NCI-H446 (cell line): ENCODE results near the gene RPN2.

Experiments
- DNase-seq, 2 experiments: peaks; one replicate each; lab custom pipeline; 2025; lab: John Stamatoyannopoulos, UW

The RPN2 gene

GRCh38 chr20:37266940-37267666 is 88.0 kb downstream of the RPN2 start:
- no peak for DNase-seq

DNA sequence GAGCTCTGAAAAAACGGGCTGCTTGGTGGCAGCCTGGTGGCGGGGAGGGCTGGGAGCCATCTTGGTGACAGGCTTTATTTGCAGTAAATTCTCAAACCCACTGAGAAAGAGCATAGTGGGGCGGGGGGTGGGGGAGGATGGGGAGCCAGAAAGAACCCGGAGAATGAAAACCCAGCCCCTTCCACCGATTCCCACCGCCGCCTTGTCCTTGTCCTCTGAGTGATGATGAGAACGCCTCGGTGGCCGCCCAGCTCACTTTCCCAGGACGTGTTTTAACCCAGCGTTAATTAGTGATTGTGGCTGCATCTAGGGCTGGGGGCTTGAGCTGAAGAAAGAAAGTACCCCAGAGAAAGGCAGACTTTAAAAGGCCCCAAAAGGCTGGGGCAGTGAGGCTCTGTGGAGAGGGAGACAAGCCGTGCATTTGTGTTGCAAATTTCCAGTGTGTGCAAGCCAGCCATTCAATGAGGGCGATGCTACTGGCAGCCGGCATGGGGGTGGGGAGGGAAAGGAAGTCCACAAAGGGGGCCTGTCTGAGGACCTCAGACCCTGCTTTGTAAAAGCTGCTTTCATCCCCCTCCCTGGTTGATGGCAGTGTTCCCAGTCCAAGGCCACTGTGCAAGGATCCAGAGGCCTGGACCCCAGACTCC is 88.7 kb downstream of the RPN2 start:
- no peak for DNase-seq

- no peak for DNase-seq
Observed at GRCh38 chr20:37270576-37271420, 91.7 kb downstream of the RPN2 start.

- no peak for DNase-seq
Observed at GRCh38 chr20:37271421-37271768, 92.3 kb downstream of the RPN2 start.

GRCh38 chr20:37273988-37274387 is 94.9 kb downstream of the RPN2 start:
- no peak for DNase-seq

GRCh38 chr20:37274851-37275524 is 95.9 kb downstream of the RPN2 start:
- no peak for DNase-seq

DNA sequence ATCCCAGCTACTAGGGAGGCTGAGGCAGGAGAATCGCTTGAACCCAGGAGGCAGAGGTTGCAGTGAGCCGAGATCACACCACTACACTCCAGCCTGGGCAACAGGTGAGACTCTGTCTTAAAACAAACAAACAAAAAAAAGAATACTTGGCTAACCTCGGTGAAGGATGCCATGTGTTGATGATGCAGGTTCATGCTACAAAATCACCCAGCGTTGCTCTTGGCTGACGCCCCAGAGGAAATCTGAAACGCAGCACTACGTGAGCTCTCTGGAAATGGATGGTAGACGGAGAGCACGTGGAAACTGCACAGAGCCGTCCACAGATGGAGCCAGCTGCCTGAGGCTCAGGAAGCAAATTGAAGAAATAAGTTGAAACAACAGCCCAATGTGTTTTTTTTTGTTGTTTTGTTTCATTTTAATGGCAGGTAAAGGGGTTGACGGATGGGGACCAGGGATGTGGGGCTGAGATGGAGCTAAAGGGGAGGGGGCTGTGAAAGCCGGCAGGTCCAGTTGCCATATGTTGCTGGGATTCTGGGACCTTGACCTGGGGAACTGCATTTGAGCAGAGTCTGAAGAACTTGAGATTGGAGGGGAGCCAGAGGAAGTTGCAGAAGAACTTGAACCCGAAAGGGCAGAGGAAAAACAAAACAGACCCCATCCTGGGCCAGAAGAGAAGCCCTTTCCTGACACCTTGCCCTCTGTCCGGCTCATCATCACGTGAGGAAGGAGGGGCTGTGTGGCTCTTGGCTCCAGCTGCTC is 97.5 kb downstream of the RPN2 start:
- peak; percentile 42 to 73 for DNase-seq

DNA sequence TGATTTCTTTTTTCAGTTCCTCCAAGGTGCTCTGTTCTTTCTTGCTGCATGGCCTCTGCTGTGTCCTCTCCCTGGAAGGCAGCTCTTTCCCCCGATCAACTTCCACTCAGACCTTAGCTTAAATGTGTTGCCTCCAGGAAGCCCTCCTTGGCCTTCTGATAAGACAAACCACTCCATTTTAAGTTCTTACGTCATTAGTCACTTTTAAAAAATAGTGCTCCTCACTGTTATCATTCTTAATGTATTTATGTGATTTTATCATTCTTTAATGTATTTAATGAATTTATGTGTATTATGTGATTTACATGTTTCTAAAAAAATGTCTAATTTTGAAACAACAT is 98.1 kb downstream of the RPN2 start:
- no peak for DNase-seq

DNA sequence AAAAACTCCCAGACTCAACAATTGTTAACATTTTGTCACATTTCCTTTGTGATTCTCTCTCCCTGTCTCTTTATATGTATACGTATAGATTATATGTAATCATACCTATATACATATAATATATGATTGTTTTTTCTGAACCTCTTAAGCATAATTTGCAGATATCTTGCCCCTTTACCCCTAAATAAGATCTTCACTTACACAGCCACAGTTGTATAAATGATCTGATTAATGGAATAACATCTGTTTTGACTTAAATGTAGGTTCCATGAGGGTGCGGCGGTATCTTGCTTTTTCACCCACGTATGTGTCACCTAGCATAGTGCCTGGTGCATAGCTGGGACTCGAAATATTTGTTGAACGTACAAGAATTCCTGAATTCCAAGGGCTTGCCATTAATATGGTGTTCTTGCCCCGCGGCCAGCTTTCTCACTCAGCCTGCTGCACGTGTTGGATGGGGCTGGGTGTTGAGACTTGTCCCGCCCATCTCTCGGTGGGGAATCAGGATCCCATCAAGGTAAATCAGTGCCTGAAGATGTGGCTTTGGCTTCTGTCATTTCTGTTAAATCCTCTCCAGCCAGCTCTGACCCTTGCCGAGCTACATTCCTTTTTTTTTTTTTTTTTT is 99.9 kb downstream of the RPN2 start:
- DNase-seq: no peak

DNA sequence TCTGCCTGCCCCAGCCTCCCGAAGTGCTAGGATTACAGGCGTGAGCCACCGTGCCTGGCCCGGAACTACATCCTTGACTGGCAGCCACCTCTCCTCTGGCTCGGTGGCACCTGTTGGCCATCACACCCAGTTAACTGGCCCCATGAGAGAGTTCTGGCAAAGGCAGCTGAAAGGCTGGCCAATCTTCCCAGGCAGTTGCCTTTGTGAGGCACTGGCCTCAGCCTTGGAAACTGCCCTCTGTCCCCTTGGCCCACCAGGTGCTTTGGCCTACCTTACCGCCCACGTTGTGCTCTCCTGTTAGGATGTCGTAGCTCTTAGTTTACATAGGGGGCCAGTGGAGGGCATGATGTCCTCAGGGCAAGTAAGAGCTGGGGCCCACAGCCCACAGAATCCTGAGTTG is 100.7 kb downstream of the RPN2 start:
- DNase-seq: no peak

DNA sequence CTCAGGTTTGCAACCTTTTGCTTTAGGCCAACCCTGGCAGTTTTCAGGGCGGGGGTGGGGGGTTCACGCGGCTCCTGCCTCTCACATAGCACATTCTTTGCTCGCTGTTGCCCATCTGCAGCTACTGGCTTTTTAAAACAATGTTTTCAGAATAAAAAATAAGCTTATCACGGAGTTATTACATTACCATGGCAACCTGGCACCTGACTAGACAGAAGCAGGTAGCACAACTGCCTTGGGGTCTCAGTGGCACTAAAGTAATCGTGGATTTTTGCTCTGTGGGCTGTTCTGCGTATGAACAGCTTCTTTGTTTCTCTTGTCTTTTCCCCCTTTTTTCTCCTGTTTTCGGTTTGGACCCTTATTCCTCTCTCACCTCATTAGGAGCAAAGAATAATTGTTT is 101.3 kb downstream of the RPN2 start:
- DNase-seq: no peak

DNA sequence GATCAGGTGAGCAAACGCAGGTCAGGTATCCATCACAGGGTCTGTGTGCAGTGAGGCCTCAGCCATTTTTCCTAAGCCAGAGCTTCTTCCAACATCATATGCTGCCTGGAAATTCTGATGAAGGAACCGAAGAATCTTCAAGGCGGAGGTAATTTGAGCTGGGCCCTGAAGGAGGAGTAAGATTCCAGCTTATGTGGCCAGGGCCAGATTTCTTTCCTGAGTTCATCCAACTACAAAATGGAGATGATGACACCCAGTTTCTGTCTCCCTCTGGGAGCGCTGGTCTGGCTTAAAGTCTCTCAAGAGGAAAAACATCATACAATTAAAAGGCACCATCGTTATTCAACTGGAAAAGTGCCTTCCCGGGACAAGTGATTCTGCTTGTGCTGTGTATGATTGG is 103.4 kb downstream of the RPN2 start:
- DNase-seq: peak in 1 of 2 experiments; percentile 20

DNA sequence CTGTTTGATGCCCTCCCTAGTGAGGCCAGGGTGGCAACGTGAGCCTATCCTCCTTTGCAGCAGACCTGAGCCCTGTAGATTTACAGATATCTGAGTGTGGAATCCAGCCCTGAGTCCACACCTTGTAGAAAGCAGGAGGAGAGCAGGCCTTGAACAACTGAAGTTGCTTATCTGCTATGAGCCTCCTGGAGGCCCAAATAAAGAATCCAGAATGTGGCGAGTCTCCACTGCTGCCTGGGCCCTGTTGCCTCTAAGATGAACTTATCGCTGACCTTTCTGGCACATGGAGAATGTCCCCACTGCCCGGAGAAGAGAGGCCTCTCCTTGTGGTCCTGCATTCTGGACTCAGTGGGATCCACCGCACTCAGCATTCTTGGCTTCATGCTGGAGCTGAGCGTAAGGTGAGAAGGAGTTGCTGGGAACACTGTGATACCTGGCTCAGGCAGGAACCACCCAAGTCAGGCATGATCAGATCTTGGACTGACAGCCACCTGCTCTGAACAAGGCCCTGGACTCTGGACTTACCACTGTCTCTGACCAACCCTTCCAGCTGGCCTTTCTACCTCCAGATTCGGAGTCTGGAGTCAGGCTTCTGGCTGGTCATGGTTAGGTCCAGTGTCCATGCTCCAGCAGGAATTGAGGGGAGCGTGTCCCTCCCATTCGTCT is 104.5 kb downstream of the RPN2 start:
- DNase-seq: no peak

DNA sequence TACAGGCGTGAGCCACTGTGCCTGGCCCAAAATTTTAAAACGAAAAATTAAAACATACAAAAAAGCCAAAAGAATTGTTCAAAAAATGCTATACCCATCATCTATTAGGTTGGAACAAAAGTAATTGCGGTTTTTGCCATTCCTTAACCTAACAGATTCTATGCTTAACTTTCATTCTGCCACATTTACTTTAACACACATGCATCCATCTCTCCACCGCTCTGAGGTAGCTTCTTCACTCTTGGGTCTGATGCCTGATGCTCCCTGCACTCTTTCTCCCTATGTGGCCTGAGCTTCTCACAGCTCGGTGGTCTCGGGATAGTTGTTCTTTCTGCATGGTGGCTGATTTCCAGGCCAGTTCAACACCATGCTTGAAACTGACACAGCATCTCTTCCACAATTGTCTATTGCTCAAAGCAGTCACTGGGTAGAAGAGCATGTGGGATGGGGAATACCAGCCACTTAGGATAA is 105.6 kb downstream of the RPN2 start:
- no peak for DNase-seq

DNA sequence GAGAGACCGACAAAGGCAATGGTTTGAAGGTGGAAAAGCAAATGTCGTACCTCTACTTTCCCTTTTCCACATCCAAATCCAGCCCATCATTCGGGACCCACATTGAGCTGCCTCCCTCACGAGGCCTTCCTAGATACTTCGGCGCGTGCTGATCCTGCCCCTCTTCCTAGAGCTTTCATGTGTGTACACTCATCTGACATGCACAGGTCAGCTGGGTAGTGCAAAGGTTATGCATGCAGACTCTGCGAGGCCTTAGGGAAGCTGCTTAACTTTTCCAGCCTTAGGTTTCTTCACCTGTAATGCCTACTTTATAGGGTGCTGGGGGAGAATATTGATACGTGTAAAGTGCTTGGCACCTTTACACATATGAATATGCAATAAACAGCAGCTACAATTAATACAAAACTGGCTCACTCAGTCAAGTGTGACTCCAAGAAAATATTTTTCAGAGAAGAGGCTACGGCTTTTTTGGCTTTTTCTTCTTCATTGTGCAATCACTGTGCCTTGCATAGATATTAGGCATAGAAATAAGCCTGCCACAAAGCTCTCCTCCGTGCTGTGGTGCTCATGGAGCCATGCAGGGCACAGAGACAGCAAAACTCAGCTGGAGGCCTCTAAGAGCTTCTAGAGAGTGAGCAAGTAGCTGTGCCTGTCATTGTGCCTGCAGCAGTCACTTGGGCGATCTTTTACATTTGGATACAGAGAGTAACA is 106.7 kb downstream of the RPN2 start:
- DNase-seq: no peak

DNA sequence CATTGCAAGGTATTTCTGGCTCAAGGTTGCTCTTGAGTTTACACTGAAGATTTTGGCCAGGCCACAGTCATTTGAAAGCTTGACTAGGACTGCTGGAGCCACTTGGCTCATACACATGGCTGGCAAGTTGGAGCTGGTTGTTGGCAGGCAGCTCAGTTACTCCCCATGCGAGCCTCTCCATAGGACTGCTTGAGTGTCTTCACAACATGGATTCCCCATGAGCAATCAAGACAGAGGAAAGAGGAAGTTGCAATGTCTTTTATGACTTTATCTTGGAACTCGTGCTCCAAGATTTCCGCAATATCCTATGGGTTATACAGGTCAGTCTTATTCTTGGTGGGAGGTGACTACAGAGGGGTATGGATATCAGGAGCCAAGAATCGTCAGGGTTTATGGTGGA is 109.0 kb downstream of the RPN2 start:
- DNase-seq: peak; percentile 78 to 84

GRCh38 chr20:37290158-37290810 is 111.2 kb downstream of the RPN2 start:
- DNase-seq: no peak
